ENCODE results near the gene CKLF.

Gene CKLF

GRCh38 chr16:66598111-66598510 is 45.7 kb downstream of the CKLF start:
- H4K20me1 ChIP-seq (ENCODE audit: insufficient read depth, low read length): no peaks in the 10 kb centered on the region
- H3K4me1 ChIP-seq (ENCODE audit: insufficient read depth, low read length, severe bottlenecking): no peaks in the 10 kb centered on the region
- no peaks in the 10 kb centered on the region for H3K9me2 ChIP-seq (ENCODE audit: low read depth, low read length)
- H3K4me2 ChIP-seq (ENCODE audit: low read length): no peak overlapping the region
- no peak overlapping the region for H3K9ac ChIP-seq (ENCODE audit: low read length)
- TF ChIP-seq CTCF (IDR thresholded peaks at IDR 0.05; ENCODE audit: low read length) (no peak), EZH2 (IDR thresholded peaks at IDR 0.05; ENCODE audit: borderline replicate concordance, low read length) (no peak)
- H2AFZ ChIP-seq (ENCODE audit: low read length): no peak overlapping the region
- peaks cover 8% of the 10 kb centered on the region; the same call in 1 of the 2 replicates for H3K9me3 ChIP-seq (ENCODE audit: low read length)
- no peak overlapping the region for H3K27ac ChIP-seq (ENCODE audit: low read depth, low read length, poor library complexity, severe bottlenecking)
- peaks cover 4% of the 10 kb centered on the region; the same call in 1 of the 2 replicates for H3K27me3 ChIP-seq (ENCODE audit: insufficient read depth, low read length)
- no peaks in the 10 kb centered on the region for H3K79me2 ChIP-seq (ENCODE audit: insufficient read depth, low read length)
- H3K4me3 ChIP-seq (ENCODE audit: low read depth, low read length, poor library complexity, severe bottlenecking): no peak overlapping the region
- H3K36me3 ChIP-seq (ENCODE audit: insufficient read depth, low read length): no peaks in the 10 kb centered on the region; the same call in 1 of the 2 replicates
- H3F3A ChIP-seq (ENCODE audit: insufficient read depth, low read length): no peaks in the 10 kb centered on the region

GRCh38 chr16:66599726-66600125 is 47.4 kb downstream of the CKLF start:
- Histone ChIP-seq H3K27me3 (ENCODE audit: insufficient read depth, low read length) (peaks cover 4% of the 10 kb centered on the region; the same call in 1 of the 2 replicates), H2AFZ (ENCODE audit: low read length) (no peak overlapping the region), H3K36me3 (ENCODE audit: insufficient read depth, low read length) (no peaks in the 10 kb centered on the region; the same call in 1 of the 2 replicates), H3K9me2 (ENCODE audit: low read depth, low read length) (no peaks in the 10 kb centered on the region), H4K20me1 (ENCODE audit: insufficient read depth, low read length) (no peaks in the 10 kb centered on the region), H3K4me1 (ENCODE audit: insufficient read depth, low read length, severe bottlenecking) (peaks cover 7% of the 10 kb centered on the region), H3F3A (ENCODE audit: insufficient read depth, low read length) (no peaks in the 10 kb centered on the region), H3K79me2 (ENCODE audit: insufficient read depth, low read length) (no peaks in the 10 kb centered on the region), H3K4me3 (ENCODE audit: low read depth, low read length, poor library complexity, severe bottlenecking) (no peak overlapping the region), H3K9ac (ENCODE audit: low read length) (no peak overlapping the region), H3K4me2 (ENCODE audit: low read length) (no peak overlapping the region), H3K27ac (ENCODE audit: low read depth, low read length, poor library complexity, severe bottlenecking) (no peak overlapping the region), H3K9me3 (ENCODE audit: low read length) (peaks cover 8% of the 10 kb centered on the region; the same call in 1 of the 2 replicates)
- no peak for TF ChIP-seq CTCF (IDR thresholded peaks at IDR 0.05; ENCODE audit: low read length)
- no peak for TF ChIP-seq EZH2 (IDR thresholded peaks at IDR 0.05; ENCODE audit: borderline replicate concordance, low read length)

- no peaks in the 10 kb centered on the region for H3K79me2 ChIP-seq (ENCODE audit: insufficient read depth, low read length)
- no peak overlapping the region for H3K27ac ChIP-seq (ENCODE audit: low read depth, low read length, poor library complexity, severe bottlenecking)
- no peaks in the 10 kb centered on the region; the same call in 1 of the 2 replicates for H3K36me3 ChIP-seq (ENCODE audit: insufficient read depth, low read length)
- H3K4me1 ChIP-seq (ENCODE audit: insufficient read depth, low read length, severe bottlenecking): peaks cover 11% of the 10 kb centered on the region
- no peaks in the 10 kb centered on the region for H4K20me1 ChIP-seq (ENCODE audit: insufficient read depth, low read length)
- H3K9me2 ChIP-seq (ENCODE audit: low read depth, low read length): no peaks in the 10 kb centered on the region
- no peak overlapping the region for H2AFZ ChIP-seq (ENCODE audit: low read length)
- no peak for TF ChIP-seq CTCF (IDR thresholded peaks at IDR 0.05; ENCODE audit: low read length)
- no peak for TF ChIP-seq EZH2 (IDR thresholded peaks at IDR 0.05; ENCODE audit: borderline replicate concordance, low read length)
- H3K4me3 ChIP-seq (ENCODE audit: low read depth, low read length, poor library complexity, severe bottlenecking): no peak overlapping the region
- H3K4me2 ChIP-seq (ENCODE audit: low read length): no peak overlapping the region
- H3F3A ChIP-seq (ENCODE audit: insufficient read depth, low read length): no peaks in the 10 kb centered on the region
- H3K9me3 ChIP-seq (ENCODE audit: low read length): peaks cover 8% of the 10 kb centered on the region; the same call in 1 of the 2 replicates
- peaks cover 4% of the 10 kb centered on the region; the same call in 1 of the 2 replicates for H3K27me3 ChIP-seq (ENCODE audit: insufficient read depth, low read length)
- no peak overlapping the region for H3K9ac ChIP-seq (ENCODE audit: low read length)
Observed at GRCh38 chr16:66600477-66600876, 48.1 kb downstream of the CKLF start.
